Measurements from ENCODE around the gene CISTR.
A peak's percentile ranks its signal among the peaks of the same experiment; 100 is the strongest.

CISTR gene

GRCh38 chr12:53761306-53761705, 9.5 kb upstream of the CISTR start:
- no peak for DNase-seq

GRCh38 chr12:53759261-53759660, 7.5 kb upstream of the CISTR start:
- no peak for DNase-seq

GRCh38 chr12:53758730-53759103, 6.9 kb upstream of the CISTR start:
- DNase-seq, result no peak

GRCh38 chr12:53758081-53758729, 6.4 kb upstream of the CISTR start:
- no peak for DNase-seq

GRCh38 chr12:53757101-53757770, 5.5 kb upstream of the CISTR start:
- peak; percentile 54 to 84 for DNase-seq

- no peak for DNase-seq
These were observed 4.7 kb upstream of the CISTR start for GRCh38 chr12:53756300-53757100.

GRCh38 chr12:53755893-53756292, 4.1 kb upstream of the CISTR start:
- DNase-seq, result no peak

GRCh38 chr12:53755451-53755891, 3.7 kb upstream of the CISTR start:
- peak in 1 of 2 experiments; percentile 22 for DNase-seq

GRCh38 chr12:53754633-53755264, 3.0 kb upstream of the CISTR start:
- DNase-seq, result no peak

- no peak for DNase-seq
These were observed 2.4 kb upstream of the CISTR start for GRCh38 chr12:53754188-53754585.

- no peak for DNase-seq
These were observed 842 bp upstream of the CISTR start for GRCh38 chr12:53752621-53753020.

GRCh38 chr12:53752192-53752601, 418 bp upstream of the CISTR start:
- DNase-seq, result no peak

GRCh38 chr12:53750812-53751335, 905 bp downstream of the CISTR start:
- peak; percentile 44 to 82 for DNase-seq

GRCh38 chr12:53749986-53750811, 1.6 kb downstream of the CISTR start:
- DNase-seq, result peak; percentile 72 to 81

GRCh38 chr12:53748072-53748840, 3.5 kb downstream of the CISTR start:
- DNase-seq, result no peak

- no peak for DNase-seq
These were observed 4.7 kb downstream of the CISTR start for GRCh38 chr12:53747095-53747494.

GRCh38 chr12:53746592-53747092, 5.1 kb downstream of the CISTR start:
- DNase-seq, result peak; percentile 73 to 94

- DNase-seq, result no peak
These were observed 7.0 kb downstream of the CISTR start for GRCh38 chr12:53744751-53745150.

- no peak for DNase-seq
These were observed 7.7 kb downstream of the CISTR start for GRCh38 chr12:53744130-53744441.

- peak; percentile 51 to 77 for DNase-seq
These were observed 8.3 kb downstream of the CISTR start for GRCh38 chr12:53743266-53744129.

Data from NCI-H526 (cell line).